Left kidney (tissue), 8 donors: ENCODE data around the gene PRORP. TPM values are rescaled to one million over a fixed set of nuclear protein-coding genes. Genes with fewer than 3 reads are reported as not detected.
A peak's percentile ranks its signal among the peaks of the same experiment; 100 is the strongest.
"Not testable (repeated sequence)": the region's sequence is repeated elsewhere in the genome, so short reads cannot be mapped to it uniquely, and the experiment has no call there.

Experiments
- DNase-seq: peaks from one replicate; pipeline ENCODE4 v3.0.0-alpha.2; 2013
- long read RNA-seq, 8 donors: transcript quantifications; one replicate each; lab custom pipeline, GENCODE V29; 2026
- polyA plus RNA-seq: library from polyadenylated mRNA; unstranded; fragments of 120-200 nt; gene quantifications from one replicate; pipeline ENCODE4 v1.2.1, GENCODE V29; 2013; ENCODE audit not compliant: insufficient read length

PRORP gene
- polyA plus RNA-seq, result 32.7 TPM
- long read RNA-seq, donor 1, partial matches to known transcripts, result 0 of 5 reads
- long read RNA-seq, donor 1, other reads (novel, unspliced or antisense), result 0 of 5 reads
- long read RNA-seq, donor 2, partial matches to known transcripts, result 0 of 4 reads
- long read RNA-seq, donor 2, other reads (novel, unspliced or antisense), result 0 of 4 reads
- long read RNA-seq, donor 3, full-length matches to known transcripts, result 6 of 6 reads
- long read RNA-seq, donor 3, partial matches to known transcripts, result 0 of 6 reads
- long read RNA-seq, donor 3, other reads (novel, unspliced or antisense), result 0 of 6 reads
- long read RNA-seq, donor 4, partial matches to known transcripts, result 0 of 1 reads
- long read RNA-seq, donor 4, other reads (novel, unspliced or antisense), result 0 of 1 reads
- long read RNA-seq, donor 5, partial matches to known transcripts, result 0 of 9 reads
- long read RNA-seq, donor 5, other reads (novel, unspliced or antisense), result 0 of 9 reads
- long read RNA-seq, donor 6, partial matches to known transcripts, result 6 of 13 reads
- long read RNA-seq, donor 6, other reads (novel, unspliced or antisense), result 0 of 13 reads
- long read RNA-seq, donor 7, full-length matches to known transcripts, result 11 of 16 reads
- long read RNA-seq, donor 7, partial matches to known transcripts, result 5 of 16 reads
- long read RNA-seq, donor 7, other reads (novel, unspliced or antisense), result 0 of 16 reads
- long read RNA-seq, donor 8, transcript KIAA0391-203 (8 exons, 2,611 nt), result major isoform, 5 of 7 reads
- long read RNA-seq, donor 8, partial matches to known transcripts, result 0 of 7 reads
- long read RNA-seq, donor 8, other reads (novel, unspliced or antisense), result 0 of 7 reads

DNA sequence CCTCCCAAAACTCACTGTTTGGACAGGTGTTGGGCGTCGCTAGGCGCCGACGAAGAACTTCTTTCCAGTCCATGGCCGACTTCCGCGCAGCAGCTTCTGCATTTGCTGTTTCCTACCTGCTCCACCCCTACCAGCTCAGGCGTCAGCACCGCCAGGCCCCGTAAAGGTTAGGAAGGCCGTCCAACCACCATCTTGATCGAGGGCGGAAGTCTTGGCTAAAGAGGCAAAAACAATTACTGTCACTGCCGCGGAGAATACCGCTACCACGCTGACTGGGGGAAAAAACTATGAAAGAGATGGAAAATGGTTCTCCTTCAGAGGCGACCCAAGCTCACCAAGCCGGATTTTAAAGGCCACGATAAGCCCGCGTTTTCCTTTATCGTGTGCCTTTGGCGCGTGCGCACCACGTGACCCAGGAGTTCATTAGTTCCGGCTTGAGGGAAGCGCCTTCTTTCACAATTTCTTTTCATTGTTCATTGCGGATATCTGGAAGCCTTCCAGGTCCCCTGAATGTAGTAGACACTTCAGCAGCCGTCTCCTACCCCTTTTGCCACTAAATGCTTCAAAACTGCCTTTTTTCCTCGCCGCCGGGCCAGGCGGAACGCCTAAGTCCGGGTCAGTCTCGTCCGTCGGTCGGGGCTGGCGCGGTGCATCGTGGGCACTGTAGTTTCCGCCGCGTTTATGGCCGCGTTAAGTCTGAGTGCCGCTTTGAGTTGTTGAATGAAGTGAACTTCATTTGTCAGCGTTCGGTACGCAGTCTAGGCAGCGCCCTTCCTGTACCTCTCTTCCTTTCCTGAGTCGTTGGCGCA, at the start of gene PRORP, which contains the start of gene PPP2R3C:
PRORP (plus strand) TSS at position 666 of the 809 bp plus-strand sequence. CDS start 694 bp downstream, outside the sequence.
PPP2R3C (minus strand) TSS at position 104 of the 809 bp plus-strand sequence; CDS start at position 73, 31 bp downstream.
- DNase-seq, result peak; percentile 89

DNA sequence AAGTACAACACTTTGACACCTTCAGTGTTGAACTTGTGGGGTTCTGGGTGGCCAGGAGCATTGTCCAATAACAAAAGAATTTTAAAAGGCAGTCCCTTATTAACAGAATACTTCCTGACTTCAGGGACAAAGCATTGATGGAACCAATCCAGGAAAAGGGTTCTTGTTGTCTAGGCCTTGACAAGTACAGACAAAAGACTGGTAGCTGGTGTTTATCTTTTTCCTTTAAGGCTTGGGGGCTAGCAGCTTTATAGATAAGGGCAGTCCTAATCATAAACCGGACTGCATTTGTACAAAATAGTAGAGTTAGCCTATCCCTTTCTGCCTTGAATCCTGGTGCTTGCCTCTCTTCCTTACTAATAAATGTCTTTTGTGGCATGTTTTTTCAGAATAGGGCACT, 48.9 kb upstream of the PRORP start:
- DNase-seq, result no peak

DNA sequence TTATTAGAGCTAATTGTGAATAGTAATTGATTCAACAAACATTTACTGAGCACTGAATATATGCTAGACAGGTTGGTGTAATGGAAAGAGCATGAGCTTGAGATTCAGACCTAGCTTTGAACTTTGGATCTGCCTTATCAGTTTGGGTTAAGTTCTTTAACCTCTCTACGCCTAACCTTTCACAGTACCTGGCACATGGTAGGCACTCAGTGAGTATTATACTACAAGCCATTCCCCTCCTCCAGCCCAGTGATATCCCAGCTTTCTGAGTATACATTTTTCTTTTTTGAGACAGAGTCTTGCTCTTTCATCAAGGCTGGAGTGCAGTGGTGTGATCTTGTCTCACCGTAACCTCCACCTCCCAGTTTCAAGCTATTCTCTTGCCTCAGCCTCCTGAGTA, 44.3 kb upstream of the PRORP start:
- no peak for DNase-seq

DNA sequence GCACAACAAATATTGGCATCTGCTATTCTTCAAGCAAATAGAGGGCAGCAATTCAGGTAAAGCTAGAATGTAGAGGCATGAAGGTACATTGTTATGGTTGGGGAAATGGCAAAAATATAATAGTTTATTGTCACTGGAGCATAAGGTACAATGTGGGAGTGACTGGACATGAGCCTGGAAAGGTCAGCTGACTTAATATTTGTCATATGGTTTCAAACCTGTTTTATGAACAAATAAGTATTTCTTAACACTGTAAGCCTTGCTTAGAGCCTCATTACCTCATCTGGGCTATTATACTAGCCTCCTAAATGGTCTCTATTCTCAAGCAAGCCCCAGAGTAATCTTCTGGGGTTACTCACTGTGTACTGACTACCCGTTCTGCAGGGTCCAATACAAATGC, 42.6 kb upstream of the PRORP start:
- DNase-seq, result no peak

DNA sequence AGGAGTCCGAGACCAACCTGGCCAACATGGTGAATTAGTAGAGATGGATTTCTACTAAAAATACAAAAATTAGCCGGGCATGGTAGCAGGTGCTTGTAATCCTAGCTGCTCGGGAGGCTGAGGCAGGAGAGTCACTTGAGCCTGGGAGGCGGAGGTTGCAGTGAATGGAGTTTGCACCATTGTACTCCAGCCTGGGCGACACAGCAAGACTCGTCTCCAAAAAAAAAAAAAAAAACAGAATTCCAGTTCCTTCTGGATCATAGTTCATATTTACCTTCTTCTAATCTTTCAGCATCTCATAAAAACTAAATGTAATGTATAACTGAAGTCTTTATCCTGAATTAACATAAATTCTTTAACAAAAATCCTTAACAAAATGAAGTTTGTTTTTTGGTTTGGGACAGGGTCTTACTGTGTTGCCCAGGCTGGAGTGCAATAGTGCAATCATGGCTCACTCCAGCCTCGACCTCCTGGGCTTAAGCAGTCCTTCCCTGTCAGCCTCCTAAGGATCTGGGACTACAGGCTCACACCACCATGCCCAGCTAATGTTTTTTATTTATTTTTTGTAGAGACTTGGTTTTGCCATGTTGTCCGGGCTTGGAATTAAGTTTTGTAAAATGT, 38.7 kb upstream of the PRORP start:
- DNase-seq, result no peak

DNA sequence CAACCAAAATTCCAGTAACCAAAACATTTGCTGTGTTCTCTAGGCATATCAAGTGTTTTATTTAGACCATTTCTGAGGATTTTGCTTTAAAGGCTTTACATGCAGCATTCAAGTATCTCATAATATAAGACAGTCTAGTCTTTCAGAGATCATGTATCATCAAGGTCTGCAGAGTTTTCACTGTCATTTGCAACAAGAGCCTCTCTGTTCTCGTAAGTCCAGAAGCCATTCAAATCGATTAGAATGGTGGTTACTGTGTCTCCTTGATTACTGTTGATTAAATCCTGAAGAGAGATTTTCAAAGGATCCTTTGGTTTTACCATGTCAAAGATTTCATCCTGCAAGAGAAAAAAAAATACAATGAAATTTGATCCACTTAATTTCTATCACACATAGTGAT, 36.9 kb upstream of the PRORP start:
- no peak for DNase-seq

DNA sequence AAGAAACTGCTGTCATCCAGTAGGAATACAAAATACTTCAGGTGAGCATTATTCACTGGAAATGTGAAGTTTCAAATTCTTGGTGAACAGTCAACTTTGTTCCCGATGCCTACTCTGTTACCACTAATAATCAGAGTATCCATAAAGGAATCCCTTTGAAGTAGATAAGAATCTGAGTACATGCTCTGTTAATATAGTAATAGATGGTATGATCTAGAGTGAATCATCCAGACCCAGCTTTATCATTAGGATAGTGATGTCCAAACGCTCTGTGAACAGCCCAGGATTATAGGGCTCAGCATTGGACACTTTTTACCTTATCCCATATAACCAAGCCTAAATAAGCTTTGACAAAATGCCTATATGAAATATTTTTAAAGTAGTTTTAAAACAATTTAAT, 33.8 kb upstream of the PRORP start:
- DNase-seq, result no peak

DNA sequence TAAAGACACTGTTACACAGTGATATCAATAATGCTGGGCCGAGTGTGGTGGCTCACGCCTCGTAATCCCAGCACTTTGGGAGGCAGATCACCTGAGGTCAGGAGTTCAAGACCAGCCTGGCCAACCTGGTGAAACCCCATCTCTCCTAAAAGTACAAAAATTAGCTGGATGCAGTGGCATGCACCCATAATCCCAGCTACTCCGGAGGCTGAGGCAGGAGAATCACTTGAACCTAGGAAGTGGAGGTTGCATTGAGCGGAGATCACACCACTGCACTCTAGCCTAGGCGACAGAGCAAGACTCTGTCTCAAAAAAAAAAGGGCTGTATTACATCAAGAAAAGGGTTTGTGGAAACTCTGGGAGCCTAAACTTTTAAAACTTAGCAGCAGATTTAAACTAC, 27.7 kb upstream of the PRORP start:
- DNase-seq, result not testable (repeated sequence)

DNA sequence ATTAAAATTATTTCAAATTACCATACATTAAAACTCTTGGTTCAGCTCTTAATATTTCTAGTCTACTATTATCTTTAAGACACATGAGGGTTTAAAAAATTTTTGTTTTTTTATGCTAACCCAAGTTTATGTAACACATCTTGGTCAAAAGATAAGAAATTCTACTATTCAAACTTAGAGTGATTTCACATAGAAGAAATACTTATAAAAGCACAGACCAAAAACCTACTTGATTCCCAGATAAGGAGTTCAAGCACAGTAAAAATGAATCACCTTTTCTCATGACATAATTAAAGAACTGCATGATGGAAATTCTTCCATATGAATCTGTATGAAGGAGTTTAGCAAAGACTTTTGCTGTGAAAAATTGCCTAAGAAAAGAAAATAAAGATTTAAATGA, 14.5 kb upstream of the PRORP start:
- no peak for DNase-seq

DNA sequence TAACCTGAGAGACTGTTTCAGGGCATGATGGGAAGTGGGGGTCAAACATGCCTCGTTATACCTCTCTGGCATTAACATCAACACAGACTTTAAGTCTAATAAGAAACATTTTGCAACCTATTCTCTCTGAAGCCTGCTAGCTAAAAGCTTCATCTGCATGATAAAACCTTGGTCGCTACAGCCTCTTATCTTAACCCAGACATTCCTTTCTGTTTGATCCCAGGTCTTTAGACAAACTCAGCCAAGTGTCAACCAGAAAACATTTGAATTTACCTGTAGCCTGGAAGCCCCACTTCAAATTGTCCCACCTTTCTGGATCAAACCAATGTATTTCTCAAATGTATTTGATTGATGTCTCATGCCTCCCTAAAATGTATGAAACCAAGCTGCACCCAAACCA, 9.7 kb upstream of the PRORP start:
- no peak for DNase-seq

DNA sequence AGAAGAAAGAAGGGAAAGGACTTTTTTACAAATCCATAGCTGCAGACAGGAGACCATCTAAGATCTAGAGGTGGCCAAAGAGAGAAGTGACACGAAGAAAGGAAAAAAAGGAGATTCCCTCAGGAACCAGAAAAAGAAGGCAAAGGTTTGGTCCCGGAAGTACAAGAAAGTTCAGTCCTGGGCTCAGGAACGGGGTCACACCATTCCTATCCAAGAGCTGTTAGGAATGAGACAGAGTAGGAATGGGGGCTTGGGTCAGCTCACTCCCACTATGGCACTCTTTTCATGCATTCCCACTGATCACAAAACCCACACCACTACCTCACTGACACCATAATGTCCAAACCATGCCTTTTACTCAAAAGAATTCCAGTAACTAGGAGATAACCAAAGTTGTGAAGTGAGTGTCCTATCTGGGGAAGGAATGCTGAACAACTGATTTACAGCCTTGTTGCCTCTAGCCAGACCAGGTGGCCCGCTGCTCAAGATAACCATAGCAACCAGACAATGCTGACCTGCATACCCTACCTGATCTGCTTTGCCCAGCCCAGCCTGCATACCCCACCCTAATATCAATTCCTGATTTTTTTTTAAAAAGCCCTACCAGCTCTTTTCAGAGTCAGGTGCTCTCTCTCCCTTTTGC, 8.9 kb upstream of the PRORP start:
- no peak for DNase-seq

DNA sequence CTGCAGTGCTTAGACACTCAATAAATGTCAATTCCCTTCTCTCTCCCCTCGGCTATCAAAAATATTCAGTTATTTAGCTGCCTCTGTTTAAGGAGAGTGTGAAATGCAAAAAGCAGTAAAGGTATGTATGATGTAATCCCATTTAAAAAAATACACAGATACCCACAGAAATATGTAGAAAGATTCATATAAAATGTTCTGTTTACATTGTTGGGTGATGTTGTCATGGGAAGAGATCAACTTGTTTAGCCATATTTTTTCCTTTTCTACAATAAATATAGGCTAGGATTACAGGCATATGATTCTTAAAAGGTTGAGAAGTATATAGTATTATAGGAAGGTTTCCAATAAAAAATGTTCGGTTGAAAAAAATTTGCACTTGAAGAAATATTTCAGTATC, 8.3 kb upstream of the PRORP start:
- DNase-seq, result no peak

DNA sequence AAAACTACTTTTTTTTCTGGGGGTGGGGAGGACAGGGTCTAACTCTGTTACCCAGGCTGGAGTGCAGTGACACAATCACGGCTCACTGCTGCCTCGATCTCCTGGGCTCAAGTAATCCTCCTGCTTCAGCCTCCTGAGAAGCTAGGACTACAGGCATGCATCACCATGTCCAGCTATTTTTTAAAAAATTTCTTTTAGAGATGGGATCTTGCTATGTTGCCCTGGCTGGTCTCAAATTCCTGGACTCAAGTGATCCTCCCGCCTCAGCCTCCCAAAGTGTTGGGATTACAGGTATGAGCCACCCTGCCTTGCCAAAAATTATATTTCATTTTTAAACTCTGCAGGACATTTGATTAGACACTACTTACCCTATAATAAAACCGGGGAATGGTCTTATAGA, 6.1 kb upstream of the PRORP start:
- no peak for DNase-seq

DNA sequence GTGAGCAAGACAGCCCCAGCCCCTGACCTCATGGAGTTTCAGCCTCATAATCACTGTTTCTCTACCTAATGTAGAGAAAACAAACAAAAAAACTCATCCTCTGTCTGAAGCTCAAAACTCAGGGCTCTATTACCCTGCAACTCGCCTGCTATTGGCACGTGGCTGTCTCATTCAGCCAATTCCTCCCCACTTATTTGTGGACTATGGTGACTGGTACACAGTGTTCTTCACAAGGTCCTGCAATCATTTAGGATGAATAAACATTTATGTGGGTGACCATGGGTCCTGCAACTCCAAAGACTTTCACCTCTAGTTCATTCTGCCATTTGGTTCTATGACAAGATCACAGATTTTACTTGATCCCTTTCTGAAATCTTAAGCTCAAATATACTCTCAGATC, 5.2 kb upstream of the PRORP start:
- no peak for DNase-seq

DNA sequence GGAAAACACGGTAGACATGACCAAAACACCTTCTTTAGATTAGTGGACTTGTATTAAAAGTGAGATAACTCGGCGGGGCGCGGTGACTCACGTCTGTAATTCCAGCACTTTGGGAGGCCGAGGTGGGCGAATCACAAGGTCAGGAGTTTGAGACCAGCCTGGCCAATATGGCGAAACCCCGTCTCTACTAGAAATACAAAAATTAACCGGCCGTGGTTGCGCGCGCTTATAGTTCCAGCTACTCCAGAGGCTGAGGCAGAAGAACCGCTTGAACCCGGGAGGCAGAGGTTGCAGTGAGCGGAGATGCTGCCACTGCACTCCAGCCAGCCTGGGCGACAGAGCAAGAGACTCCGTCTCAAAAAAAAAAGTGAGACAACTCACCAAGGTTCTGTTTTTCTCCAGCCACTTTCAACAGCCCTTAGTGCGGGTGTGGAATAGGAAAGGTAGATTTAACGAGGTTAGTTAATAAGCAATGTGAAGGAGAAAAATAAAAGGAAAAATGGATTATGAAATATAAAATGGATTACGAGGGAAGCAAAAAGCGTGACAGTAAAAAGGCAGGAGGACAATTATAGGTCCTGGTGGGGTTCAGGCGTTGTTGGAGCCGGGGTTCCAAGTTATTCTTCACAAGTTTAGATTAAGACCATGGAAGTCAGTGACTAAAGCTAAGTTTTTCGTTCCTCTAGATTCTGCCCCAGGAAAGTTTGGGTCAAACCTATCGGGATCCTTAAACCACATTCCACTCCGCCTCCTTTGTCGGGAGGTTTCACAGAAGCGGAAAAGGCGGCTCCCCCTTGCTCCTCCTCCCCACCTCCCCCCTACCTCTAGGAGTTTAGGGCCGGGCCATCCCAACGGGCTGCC, 1.1 kb upstream of the PRORP start:
- peak; percentile 93 for DNase-seq

DNA sequence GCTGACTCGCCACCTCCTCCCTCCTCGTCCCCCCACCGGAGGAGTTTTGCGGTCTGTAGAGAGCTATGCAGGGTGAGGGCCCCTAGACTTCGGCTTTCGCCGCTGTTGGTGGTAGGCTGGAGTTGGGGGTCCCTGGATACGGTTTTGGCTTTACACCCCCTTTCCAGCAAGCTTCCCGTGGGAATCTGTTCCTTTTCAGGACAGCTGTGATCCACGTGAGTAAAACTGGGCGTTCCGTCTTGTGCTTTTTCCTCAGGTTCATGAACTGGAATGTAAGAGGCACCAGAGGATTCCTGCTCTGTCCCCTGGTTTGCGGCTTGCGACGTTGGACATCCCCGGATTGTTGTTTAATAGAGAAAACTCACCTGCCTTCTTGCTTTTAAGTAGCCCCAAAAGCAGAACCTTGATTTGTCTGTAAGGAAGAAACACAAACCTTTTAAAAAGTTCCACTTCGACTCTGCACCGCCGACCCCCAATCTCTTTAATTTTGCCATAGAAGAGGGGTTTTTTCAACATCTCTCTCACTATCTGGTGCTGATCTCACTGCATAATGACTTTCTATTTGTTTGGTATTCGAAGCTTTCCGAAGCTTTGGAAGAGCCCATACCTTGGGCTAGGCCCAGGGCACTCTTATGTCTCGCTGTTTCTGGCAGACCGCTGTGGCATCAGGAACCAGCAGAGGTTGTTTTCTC, 490 bp downstream of the PRORP start:
- DNase-seq, result peak; percentile 15

DNA sequence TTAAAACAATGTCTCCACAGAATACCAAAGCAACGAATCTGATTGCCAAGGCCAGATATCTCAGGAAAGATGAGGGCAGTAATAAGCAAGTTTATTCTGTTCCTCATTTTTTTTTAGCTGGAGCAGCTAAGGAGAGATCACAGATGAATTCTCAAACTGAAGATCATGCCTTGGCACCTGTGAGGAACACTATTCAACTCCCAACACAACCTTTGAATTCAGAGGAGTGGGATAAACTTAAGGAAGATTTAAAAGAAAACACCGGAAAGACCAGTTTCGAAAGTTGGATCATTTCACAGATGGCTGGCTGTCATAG, 994 bp downstream of the PRORP start:
- DNase-seq, result no peak

DNA sequence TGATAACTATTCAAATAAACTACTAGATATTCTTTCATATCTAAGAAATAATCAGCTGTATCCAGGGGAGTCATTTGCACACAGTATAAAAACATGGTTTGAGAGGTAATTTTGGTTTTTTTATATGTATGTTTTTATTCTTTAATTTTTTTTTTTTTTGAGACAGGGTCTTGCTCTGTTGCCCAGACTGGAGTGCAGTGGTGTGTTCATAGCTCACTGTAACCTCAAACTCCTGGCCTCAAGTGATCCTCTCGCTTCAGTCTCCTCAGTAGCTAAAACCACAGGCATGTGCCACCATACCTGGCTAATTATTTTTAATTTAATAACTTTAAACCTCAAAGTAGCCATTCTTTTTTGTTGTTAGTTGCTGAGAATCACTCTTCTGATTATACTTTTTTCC, 1.8 kb downstream of the PRORP start:
- DNase-seq, result no peak

DNA sequence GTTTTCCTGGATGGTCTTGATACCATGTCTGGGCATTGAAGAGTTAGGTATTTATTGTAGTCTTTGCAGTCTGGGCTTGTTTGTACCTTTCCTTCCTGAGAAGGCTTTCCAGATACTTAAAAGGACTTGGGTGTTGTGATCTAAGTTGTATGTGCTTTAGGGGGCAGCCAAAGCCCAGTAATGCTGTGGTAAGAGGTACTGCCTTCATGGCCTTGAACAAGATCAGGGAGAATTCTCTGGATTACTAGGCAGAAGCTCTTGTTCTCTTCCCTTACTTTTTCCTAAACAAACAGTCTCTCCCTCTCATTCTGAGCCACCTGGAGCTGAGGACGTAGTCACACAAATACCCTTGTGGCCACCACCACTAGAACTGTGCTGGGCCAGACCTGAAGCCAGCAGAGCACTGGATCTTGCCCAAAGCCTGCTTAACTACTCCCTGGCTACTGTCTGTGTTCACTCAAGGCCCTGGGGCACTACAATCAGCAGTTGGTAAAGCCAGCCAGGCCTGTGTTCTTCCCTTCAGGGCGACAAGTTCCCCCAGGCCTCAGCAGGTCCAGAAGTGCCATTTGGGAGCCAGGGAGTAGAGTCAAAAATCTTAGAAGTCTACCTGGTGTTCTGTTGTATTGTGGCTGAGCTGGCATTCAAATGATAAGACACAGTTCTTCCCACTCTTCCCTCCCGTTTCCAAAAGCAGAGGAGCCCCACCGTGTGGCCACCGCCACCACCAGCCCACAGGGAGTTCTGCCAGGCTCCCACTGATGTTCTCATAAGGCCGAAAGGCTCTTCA, 11.4 kb downstream of the PRORP start:
- no peak for DNase-seq
